CD4-positive, alpha-beta T cell treated with Interleukin-1 beta for 1 hour (primary cell): ENCODE data around the gene PSMB10.
"Not testable (repeated sequence)": the region's sequence is repeated elsewhere in the genome, so short reads cannot be mapped to it uniquely, and the experiment has no call there.

Experiments
- DNase-seq, 2 donors: peaks; one replicate each; pipeline ENCODE4 v3.0.0-alpha.2; 2020 to 2022

Gene PSMB10

DNA sequence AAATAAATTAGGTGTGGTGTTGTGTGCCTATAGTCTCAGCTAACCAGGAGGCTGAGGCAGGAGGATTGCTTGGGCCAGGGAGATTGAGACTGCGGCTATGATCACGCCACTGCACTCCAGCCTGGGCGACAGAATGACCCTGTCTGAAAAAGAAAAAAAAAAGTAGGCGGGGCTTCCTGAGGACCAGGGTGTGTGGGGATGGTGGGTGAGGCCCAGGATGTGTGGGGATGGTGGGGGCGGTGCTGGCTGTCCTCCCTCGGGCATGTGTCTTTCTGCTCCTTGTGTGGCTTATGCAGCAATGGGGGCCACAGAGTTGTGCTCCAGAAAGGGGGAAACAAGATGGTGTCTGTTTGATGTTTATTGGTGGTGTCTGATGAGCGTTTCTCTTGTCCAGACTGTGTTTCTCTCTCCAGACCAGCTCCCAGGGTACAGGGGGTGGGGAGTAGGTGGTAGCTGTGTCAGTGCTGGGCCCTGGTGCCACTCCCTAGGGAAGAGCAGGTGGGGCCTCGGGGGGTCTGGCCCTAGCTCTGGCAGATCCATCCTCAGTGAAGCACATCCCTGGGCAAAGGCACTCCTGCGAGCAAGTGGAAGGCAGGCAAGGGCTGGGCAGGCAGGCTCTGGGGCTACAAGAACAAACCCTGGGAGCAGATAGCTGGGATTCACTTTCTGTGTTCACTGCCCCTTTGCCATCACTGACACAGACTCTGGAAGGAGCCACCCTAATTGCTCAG is 5.0 kb upstream of the PSMB10 start:
- DNase-seq: no peak

DNA sequence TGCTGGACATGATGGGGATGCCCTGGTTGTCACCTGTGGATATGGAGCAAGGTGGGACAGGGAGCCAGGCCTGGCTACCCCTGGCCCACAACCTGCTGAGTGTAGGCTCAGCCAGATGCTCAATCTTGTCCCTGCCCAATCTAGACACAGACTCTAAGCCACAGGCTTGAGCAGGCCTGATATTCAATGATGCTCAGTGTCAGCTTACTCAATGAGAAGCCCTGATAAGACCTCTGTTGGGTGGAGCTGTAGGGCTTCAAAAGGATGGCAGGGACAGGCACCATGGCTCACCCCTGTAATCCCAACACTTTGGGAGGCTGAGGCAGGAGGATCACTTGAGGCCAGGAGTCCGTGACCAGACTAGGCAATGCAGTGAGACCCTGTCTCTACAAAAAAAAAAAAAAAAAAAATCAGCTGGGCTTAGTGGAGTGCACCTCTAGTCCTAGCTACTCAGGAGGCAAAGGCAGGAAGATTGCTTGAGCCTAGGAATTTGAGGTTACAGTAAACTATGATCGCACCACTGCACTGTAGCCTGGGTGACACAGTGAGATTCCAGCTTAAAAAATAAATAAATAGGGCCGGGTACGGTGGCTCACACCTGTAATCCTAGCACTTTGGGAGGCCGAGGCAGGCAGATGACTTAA is 3.9 kb upstream of the PSMB10 start:
- DNase-seq: no peak

GRCh38 chr16:67939507-67940445 is 3.1 kb upstream of the PSMB10 start:
- peak; percentile 37 to 39 for DNase-seq

GRCh38 chr16:67937713-67938112 is 1.1 kb upstream of the PSMB10 start:
- not testable (repeated sequence) for DNase-seq

DNA sequence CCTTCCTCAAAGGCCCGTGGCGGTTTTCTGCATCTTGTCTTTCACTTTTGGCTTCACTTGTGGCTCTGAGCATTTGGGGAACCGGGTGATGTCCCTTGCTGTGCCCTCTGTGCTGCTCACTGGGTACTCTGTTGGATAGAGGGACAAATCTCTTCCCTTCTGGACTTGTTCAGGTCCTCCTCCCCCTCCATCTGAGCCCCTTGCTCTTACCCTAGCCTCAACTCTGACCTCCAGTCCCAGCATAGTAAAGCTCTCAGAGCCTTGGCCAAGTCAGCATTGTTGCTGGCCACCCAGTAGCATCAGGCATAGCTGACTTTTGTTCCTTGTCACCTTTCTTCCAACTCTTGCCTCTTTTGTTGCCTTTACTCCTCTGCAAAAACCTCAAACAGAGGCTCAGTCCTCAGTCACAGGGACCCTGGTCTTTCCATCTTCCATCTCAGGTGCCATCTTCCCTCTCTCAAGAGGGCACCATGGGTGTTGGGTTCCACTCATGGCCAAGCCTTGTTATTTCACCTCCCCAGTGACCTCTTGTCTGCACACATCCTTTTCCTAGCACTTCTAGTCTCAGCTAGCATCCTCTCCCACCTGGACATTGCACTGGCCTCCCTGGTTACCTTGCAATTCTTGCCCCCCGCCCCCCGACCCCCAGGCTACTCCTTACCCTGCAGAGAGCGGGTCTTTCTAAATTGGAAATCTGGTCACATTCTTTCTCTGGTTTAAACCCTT is 393 bp upstream of the PSMB10 start:
- DNase-seq: peak; percentile 82 to 85

DNA sequence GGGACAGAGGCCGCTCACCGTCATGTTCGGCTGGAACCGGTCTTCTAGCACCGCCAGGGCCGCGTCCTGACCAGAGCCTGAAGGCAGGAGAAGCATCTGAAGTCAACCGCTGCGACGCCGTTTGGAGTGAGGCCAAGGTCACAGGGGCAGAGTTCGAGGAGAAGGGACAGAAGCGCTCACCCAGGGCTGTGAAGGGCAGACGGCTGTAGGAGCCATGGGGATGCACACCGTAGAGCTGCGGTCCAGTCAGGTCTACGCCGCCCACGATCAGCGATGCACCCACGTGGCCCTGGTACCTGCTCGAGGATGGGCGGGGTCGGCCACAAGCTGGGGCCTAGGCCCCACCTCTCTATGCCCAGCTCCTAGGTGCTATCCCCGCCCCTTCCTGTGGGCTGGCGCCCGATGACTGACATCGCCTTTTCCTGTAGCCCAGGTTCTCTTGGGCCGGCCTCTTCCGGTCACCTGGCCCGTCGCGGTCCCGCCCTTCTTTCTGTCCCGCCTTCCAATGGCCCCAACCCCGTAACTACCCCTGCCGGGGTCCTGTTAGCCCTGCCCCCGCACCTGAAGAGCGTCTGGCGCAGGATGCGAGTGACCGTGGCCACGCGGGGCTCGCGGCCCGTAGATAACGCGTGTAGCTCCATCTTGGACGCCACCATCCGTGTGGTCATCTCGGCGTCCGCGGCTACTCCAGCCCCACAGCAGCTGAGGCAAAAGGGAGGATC is 1.1 kb downstream of the PSMB10 start:
- DNase-seq: peak; percentile 97

- no peak for DNase-seq
Measured at GRCh38 chr16:67935101-67935401, 1.6 kb downstream of the PSMB10 start.

DNA sequence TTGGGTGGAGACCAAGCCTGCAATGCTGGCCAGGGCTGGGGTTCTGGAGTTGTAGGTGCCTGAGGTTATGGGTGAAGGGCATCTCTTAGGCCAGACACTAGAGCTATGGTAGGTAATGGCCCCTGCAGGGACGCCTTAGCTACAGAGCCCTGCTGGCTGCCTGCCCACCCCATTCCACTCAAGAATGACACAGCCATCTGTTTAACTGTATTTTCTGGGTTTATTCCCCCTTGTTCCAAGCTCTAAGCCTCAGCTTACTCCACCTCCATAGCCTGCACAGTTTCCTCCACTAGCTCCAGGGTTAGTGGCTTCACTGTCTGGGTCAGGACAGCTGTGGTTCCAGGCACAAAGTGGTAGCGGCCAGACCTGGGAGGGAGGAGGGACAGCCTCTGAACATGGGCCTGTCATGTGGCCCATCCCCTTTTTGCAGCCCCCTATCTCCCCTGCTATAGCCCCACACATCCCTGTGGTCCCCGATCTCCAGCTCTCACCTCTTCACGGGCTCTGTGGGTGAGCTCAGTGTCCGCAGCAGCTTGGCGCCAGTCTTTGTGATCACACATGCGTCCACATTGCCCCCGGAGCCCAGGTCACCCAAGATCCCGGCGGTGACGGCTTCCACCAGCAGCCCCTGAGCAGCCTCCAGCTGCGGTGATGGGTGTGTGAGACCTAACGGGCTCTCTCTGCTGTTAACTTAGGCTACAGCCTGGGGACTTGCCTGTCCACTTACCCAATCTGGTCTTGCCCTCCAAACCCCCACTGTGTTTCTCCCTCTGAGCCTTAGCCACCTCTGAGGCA is 2.1 kb downstream of the PSMB10 start:
- no peak for DNase-seq

DNA sequence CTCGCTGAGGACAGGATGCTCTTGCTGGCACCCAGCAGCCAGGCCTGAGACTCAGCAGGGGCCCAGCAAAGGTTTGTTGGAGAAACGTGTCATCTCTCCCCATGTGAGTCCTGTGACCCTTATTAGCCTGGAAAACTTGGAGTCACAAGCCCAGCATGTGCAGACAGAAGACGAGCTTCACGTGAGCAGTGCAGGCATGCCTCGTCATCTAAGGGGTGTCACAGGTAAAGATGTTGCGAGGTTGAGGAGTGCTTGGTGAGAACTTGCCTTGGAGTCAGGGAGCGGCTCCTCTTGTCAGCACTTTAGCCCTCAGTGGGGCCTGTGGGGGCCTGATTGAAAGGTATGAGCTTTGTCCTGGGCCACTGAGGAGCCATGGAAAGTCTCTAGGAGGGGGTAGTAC is 2.8 kb downstream of the PSMB10 start:
- no peak for DNase-seq

GRCh38 chr16:67932462-67932840 is 4.2 kb downstream of the PSMB10 start:
- DNase-seq: no peak

DNA sequence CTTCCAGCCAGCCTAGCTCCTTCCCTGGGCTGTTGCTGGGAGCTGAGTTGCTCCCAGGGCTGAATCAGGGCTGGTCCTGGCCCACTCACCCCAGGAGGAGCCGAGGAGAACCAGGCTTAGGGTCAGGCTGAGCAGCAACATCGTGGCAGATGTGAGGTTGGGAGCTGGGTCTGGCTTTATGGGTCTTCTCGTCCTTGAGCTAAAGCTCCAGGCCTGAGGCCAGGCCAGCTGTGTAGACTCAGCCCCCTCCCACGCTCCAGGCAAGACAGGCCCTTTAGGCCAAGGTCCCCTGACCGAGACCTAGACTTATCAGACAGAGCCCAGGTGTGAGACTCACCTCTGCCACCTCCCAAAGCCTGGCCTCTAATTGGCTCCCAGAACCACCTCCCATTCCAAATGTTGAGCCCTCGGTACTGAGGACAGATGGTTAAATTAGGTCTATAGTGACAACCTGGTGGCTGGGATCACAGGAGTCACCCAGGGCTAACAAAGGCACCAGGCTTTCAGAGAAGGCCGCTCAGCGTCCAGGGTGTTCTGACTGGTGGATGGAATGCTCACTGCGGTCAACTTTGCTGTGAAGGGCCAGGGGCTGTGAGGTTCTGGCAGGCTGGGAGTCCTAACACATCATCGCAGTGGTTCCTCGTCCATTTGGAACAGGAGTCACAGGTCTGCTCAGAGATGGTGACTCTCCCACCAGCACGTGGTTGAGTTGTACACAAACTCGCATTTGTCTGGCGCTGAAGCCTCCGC is 4.8 kb downstream of the PSMB10 start, which contains the start of gene CTRL:
CTRL (minus strand) TSS at position 151 of the 750 bp plus-strand sequence; CDS start at position 141, 10 bp downstream.
- DNase-seq: no peak

DNA sequence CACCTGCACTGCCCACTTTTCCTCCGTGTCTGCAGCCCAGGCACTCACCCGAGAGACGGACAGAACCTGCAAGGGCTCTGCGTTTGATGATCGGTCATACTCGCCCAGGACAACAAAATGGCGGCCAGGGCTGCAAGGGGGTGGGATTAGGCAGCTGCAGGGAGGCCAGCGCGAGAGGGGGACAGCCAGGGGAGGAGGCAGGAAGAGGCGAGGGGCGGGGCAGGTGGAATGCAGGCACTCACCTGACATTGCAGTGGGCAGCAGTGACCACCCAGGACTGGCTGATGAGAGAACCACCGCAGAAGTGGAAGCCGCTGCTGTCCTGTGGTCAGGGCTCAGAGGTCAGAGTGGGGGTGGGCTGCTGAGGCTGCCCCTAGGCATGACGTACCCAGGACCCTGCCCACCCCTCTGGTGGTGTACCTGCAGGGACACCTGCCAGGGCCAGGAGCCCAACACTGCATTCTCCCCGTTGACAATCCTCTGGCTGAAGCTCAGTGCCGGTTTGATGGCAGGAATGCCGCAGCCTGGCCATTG is 5.9 kb downstream of the PSMB10 start:
- no peak for DNase-seq

GRCh38 chr16:67930191-67930590 is 6.5 kb downstream of the PSMB10 start:
- DNase-seq: no peak

- peak; percentile 74 to 80 for DNase-seq
Measured at GRCh38 chr16:67928561-67929364, 7.9 kb downstream of the PSMB10 start.

GRCh38 chr16:67928147-67928546 is 8.5 kb downstream of the PSMB10 start:
- no peak for DNase-seq

DNA sequence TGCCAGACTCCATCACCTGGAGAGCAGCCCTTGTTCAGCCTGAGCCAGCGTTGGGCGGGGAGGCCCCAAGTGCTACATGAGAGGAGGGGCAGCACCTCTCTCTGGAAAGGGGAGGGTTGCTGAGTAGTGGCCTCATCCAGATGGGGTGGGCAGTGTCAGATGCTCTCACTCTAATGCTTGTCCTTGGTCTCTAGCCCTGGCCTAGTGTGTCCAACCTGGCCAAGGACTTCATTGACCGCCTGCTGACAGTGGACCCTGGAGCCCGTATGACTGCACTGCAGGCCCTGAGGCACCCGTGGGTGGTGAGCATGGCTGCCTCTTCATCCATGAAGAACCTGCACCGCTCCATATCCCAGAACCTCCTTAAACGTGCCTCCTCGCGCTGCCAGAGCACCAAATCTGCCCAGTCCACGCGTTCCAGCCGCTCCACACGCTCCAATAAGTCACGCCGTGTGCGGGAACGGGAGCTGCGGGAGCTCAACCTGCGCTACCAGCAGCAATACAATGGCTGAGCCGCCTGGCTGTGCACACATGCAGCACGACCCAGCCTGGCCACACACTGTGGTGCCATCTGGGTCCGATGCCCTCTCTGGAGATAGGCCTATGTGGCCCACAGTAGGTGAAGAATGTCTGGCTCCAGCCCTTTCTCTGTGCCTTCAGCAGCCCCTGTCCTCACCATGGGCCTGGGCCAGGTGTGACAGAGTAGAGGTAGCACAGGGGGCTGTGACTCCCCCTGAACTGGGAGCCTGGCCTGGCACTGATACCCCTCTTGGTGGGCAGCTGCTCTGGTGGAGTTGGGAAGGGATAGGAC is 9.3 kb downstream of the PSMB10 start:
- DNase-seq: no peak

DNA sequence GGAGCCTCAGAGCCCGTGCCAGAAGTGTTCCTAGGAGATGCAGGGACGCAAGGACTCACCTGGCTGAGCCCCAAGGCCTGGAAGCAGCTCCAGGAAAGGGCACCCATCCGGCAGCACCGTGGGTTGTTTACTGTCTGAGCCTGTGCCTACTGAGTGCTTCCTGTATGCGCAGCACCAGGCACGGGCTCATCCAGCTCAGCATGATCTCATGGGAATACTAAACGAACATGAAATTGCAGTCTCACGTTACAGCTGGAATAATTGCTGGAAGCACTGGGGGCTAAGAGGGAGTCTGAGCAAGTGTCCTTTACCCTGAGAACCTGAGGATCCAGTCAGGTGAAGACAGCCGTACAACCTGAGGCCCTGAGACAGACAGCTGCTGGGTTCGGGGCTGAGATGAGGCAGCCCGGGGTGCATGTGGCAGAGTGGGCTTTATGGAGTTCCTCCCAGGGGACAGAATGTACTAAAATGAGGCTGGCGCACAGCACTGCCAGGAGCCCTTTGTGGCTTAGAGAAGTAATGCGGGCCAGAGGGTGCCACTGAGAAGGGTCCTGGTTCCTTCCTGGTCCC is 10.4 kb downstream of the PSMB10 start:
- no peak for DNase-seq
